Lower leg skin (tissue), 4 donors: Measurements from ENCODE around the gene FFAR2. TPM values are rescaled to one million over a fixed set of nuclear protein-coding genes. Genes with fewer than 3 reads are reported as not detected.
"Not testable (repeated sequence)": the region's sequence is repeated elsewhere in the genome, so short reads cannot be mapped to it uniquely, and the experiment has no call there.

Experiments
- DNase-seq, 2 donors: peaks; one replicate each; pipeline ENCODE4 v3.0.0-alpha.2; 2019; ENCODE audit warnings: low spot score in 2 of 2
- H3K4me3 ChIP-seq: fragments of 200-600 bp; sonication (generic); 2 replicates; pipeline ENCODE4 v1.5.1; 2017; ENCODE audit warnings: mild to moderate bottlenecking, low read depth; ENCODE audit not compliant: poor library complexity, severe bottlenecking
- CTCF ChIP-seq, 3 donors: fragments of 450-650 bp; IDR thresholded peaks; one replicate each; pipeline ENCODE4 v1.5.1; 2016; ENCODE audit warnings: antibody characterized with exemption in 3 of 3, mild to moderate bottlenecking in 3 of 3, moderate library complexity in 2 of 3
- POLR2A ChIP-seq, 2 donors: fragments of 450-650 bp; IDR thresholded peaks; one replicate each; pipeline ENCODE4 v1.6.1; 2016 to 2017; ENCODE audit warnings: antibody characterized with exemption in 2 of 2, mild to moderate bottlenecking in 1 of 2, moderate library complexity in 1 of 2
- WGBS, 2 donors: methylation state at CpG; one replicate each; pipeline ENCODE4 v1.1.5; 2018; 5-methylcytosine and 5-hydroxymethylcytosine counted together
- intact Hi-C: fragments of 100-400 bp; cut with DNase I; formaldehyde crosslinking; loops from one replicate; pipeline ENCODE4 v1.15.0; 2023; ENCODE audit warnings: low total_unique reads
- total RNA-seq, 4 donors: library from RNA; depleted of rRNA; stranded (reverse); fragments of >200 nt; gene quantifications; one replicate each; pipeline ENCODE4 v1.1.0, GENCODE V29; 2016

Gene FFAR2
- total RNA-seq, 4 donors from 2014 or later = 0.49 to 1.1 (median 0.55) TPM; not detected in 1

- 61 to 64% methylated on average over 5 of the region's 5 CpGs for WGBS, 2 donors
- DNase-seq = no peak
- intact Hi-C loops = no loop called here
- H3K4me3 ChIP-seq = no peak overlapping the region
- TF ChIP-seq POLR2A (IDR thresholded peaks at IDR 0.05) = no peak
- no peak for TF ChIP-seq CTCF (IDR thresholded peaks at IDR 0.05)
These were observed 28.3 kb upstream of the FFAR2 start for GRCh38 chr19:35419805-35420204.

GRCh38 chr19:35421362-35421761 is 26.7 kb upstream of the FFAR2 start:
- 73 to 77% methylated on average over 11 of the region's 11 CpGs for WGBS, 2 donors
- intact Hi-C loops = no loop called here
- H3K4me3 ChIP-seq = no peak overlapping the region
- DNase-seq = no peak
- TF ChIP-seq POLR2A (IDR thresholded peaks at IDR 0.05) (no peak), CTCF (IDR thresholded peaks at IDR 0.05) (no peak)

DNA sequence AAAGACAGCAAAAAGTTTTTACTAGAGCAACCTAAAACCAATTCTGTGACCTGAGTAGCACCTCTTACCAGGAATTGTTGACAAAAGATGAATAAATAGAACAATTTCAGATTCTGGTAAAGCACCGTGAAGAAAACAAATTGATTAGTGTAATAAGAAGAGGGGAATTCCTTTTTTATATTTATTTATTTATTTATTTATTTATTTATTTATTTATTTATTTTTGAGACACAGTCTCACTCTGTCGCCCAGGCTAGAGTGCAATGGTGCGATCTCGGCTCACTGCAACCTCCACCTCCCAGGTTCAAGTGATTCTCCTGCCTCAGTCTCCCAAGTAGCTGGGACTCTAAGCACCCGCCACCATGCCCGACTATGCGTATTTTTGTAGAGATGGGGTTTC is 24.7 kb upstream of the FFAR2 start:
- WGBS, 2 donors = 95% methylated on average over 7 of the region's 7 CpGs
- H3K4me3 ChIP-seq, intact Hi-C loops, DNase-seq: not testable (repeated sequence)

GRCh38 chr19:35425682-35426081 is 22.4 kb upstream of the FFAR2 start:
- 71 to 84% methylated on average over 4 of the region's 4 CpGs for WGBS, 2 donors
- TF ChIP-seq CTCF (IDR thresholded peaks at IDR 0.05) (no peak), POLR2A (IDR thresholded peaks at IDR 0.05) (no peak)
- H3K4me3 ChIP-seq = no peak overlapping the region
- intact Hi-C loops = no loop called here
- DNase-seq = no peak

GRCh38 chr19:35427187-35427586 is 20.9 kb upstream of the FFAR2 start:
- H3K4me3 ChIP-seq = no peak overlapping the region
- DNase-seq = no peak
- 58 to 75% methylated on average over 4 of the region's 4 CpGs for WGBS, 2 donors
- intact Hi-C loops = no loop called here
- TF ChIP-seq POLR2A (IDR thresholded peaks at IDR 0.05) = no peak
- TF ChIP-seq CTCF (IDR thresholded peaks at IDR 0.05) = no peak

DNA sequence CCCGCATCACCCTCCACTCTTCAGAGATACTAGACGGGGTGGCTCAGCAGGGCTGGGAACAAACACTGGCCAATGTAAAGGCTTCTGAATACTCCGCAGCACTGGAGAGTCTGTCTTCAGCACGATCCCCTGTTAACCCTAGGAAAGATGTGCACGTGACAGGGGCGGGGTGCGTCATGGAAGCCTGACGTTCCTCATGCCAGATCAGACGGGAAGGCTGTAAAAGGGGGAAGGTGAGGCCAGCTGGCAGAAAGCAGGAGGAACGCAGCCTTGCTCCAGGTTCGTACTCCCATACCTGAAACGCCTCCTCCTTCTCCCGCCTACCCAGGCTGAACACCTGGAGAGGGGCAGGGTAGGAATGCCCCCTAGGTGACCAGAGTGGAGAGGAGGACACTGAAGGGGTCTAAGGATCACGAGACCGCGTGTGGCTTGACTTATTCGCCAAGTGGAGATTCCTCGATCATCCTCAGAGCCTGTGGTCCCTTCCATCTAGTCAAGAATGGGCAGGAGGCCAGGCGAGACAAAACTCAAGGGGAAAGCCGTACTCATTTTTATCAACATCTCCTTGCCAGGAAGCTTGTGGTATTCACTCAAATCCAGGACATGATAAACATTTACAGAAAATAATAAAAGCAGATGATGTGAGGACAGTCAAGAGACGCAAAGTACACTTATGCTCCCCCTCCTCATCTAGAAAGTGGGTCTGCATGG is 18.2 kb upstream of the FFAR2 start:
- WGBS, 2 donors = 75 to 76% methylated on average over 21 of the region's 21 CpGs
- H3K4me3 ChIP-seq = no peak overlapping the region
- TF ChIP-seq POLR2A (IDR thresholded peaks at IDR 0.05) (no peak), CTCF (IDR thresholded peaks at IDR 0.05) (no peak)
- intact Hi-C loops = no loop called here
- DNase-seq = no peak
